Keratinocyte (primary cell): ENCODE results near the gene EFCAB10. TPM values are rescaled to one million over a fixed set of nuclear protein-coding genes. Genes with fewer than 3 reads are reported as not detected.
"Not testable (repeated sequence)": the region's sequence is repeated elsewhere in the genome, so short reads cannot be mapped to it uniquely, and the experiment has no call there.

Experiments used
- DNase-seq: peaks from one replicate; pipeline ENCODE4 v3.0.0-alpha.2; 2011; ENCODE audit warnings: low read depth, missing footprints, low spot score
- FAIRE-seq: peaks from 2 replicates; lab custom pipeline; 2011; peaks lifted over from hg19 to GRCh38; lab: Jason Lieb, UNC
- H2AFZ ChIP-seq: 2 replicates; pipeline ENCODE4 v1.6.0; 2012; ENCODE audit warnings: low read length, control low read depth, inconsistent platforms; ENCODE audit not compliant: control insufficient read depth
- H3K27ac ChIP-seq: 2 replicates; pipeline ENCODE4 v1.5.1; 2011; ENCODE audit warnings: low read length; ENCODE audit not compliant: control insufficient read depth, insufficient read depth
- H3K27me3 ChIP-seq: 3 replicates; pipeline ENCODE4 v1.6.0; 2011; ENCODE audit warnings: low read length; ENCODE audit not compliant: control insufficient read depth, insufficient read depth; ENCODE audit errors: extremely low read depth
- H3K36me3 ChIP-seq, 2 experiments: 2 replicates in 1 of 2; 3 replicates in 1 of 2; pipeline ENCODE4 v1.5.1; 2011; ENCODE audit warnings: low read length in 2 of 2, mild to moderate bottlenecking in 1 of 2; ENCODE audit not compliant: control insufficient read depth in 2 of 2, insufficient read depth in 2 of 2; ENCODE audit errors: extremely low read depth in 1 of 2
- H3K4me1 ChIP-seq: 3 replicates; pipeline ENCODE4 v1.5.1; 2011; ENCODE audit warnings: low read length; ENCODE audit not compliant: control insufficient read depth, insufficient read depth; ENCODE audit errors: extremely low read depth
- H3K4me2 ChIP-seq: 3 replicates; pipeline ENCODE4 v1.6.0; 2011; ENCODE audit warnings: low read depth, low read length; ENCODE audit not compliant: control insufficient read depth, insufficient read depth; ENCODE audit errors: extremely low read depth
- H3K4me3 ChIP-seq, 3 experiments: fragments of 200-600 bp in 1 of 3; sonication (generic) in 1 of 3; 2 replicates in 2 of 3; 3 replicates in 1 of 3; pipeline ENCODE4 v1.5.1; 2011 to 2016; ENCODE audit warnings: low read length in 3 of 3, mild to moderate bottlenecking in 3 of 3, control low read depth in 2 of 3, inconsistent platforms in 1 of 3, low read depth in 1 of 3, mixed read lengths in 1 of 3, mixed run types in 1 of 3, moderate library complexity in 1 of 3; ENCODE audit not compliant: control insufficient read depth in 2 of 3, insufficient read depth in 2 of 3; ENCODE audit errors: extremely low read depth in 1 of 3
- H3K79me2 ChIP-seq: 2 replicates; pipeline ENCODE4 v1.6.0; 2012; ENCODE audit warnings: low read length; ENCODE audit not compliant: control insufficient read depth, insufficient read depth
- H3K9ac ChIP-seq: 3 replicates; pipeline ENCODE4 v1.6.0; 2011; ENCODE audit warnings: low read length; ENCODE audit not compliant: control insufficient read depth, insufficient read depth; ENCODE audit errors: extremely low read depth
- H3K9me1 ChIP-seq: 3 replicates; pipeline ENCODE4 v1.6.0; 2011; ENCODE audit warnings: low read length; ENCODE audit not compliant: control insufficient read depth, insufficient read depth; ENCODE audit errors: extremely low read depth
- H3K9me3 ChIP-seq: 2 replicates; pipeline ENCODE4 v1.5.1; 2012; ENCODE audit warnings: low read depth, low read length; ENCODE audit not compliant: control insufficient read depth
- H4K20me1 ChIP-seq: 3 replicates; pipeline ENCODE4 v1.6.0; 2011; ENCODE audit warnings: low read length; ENCODE audit not compliant: control insufficient read depth, insufficient read depth; ENCODE audit errors: extremely low read depth
- CTCF ChIP-seq, 3 experiments: IDR thresholded peaks in 1 of 3; conservative IDR thresholded peaks in 1 of 3; optimal IDR thresholded peaks in 1 of 3; 2 replicates in 2 of 3; 3 replicates in 1 of 3; pipeline versions ENCODE3 to v1.5.1; 2011; ENCODE audit warnings: low read length in 3 of 3, mild to moderate bottlenecking in 3 of 3, moderate library complexity in 2 of 3, control low read depth in 1 of 3, inconsistent platforms in 1 of 3; ENCODE audit not compliant: insufficient read depth in 2 of 3; ENCODE audit errors: extremely low read depth in 1 of 3
- EZH2 ChIP-seq: IDR thresholded peaks from one replicate; pipeline ENCODE4 v1.6.1; 2012; ENCODE audit warnings: inconsistent platforms, mild to moderate bottlenecking, low read length, moderate library complexity
- dilution Hi-C: fragments of 300-500 bp; cut with MboI; formaldehyde crosslinking; loops from one replicate; pipeline ENCODE4 v1.7.0; 2020; ENCODE audit warnings: low sequenced_read_pairs; ENCODE audit not compliant: extremely low pct_ligation_motif_present
- polyA plus RNA-seq, 5 experiments: library from polyadenylated mRNA; depleted of rRNA in 3 of 5; stranded (reverse) in 3 of 5; stranded (forward) in 1 of 5; unstranded in 1 of 5; fragments of >200 nt; gene quantifications; 1 replicate in 1 of 5; 2 replicates in 3 of 5; 3 replicates in 1 of 5; pipeline versions ENCODE4 v1.2.1 to v1.2.3, GENCODE V29; 2011 to 2012; ENCODE audit warnings: missing spikeins in 2 of 5, low read depth in 1 of 5, low replicate concordance in 1 of 5

The EFCAB10 gene
- polyA plus RNA-seq, 1 donor (not counting 4 experiments of a cell fraction or from before 2014, with no cell fraction given), result not detected

- peaks cover 10% of the 10 kb centered on the region for H3K4me1 ChIP-seq
- no peak overlapping the region for H3K4me2 ChIP-seq
- H3K4me3 ChIP-seq, result no peak overlapping the region
- no peak overlapping the region for H2AFZ ChIP-seq
- peaks cover 15% of the 10 kb centered on the region for H3K79me2 ChIP-seq
- dilution Hi-C loops, result no loop called here
- no peak overlapping the region for H3K27ac ChIP-seq
- H3K9ac ChIP-seq, result no peak overlapping the region
- no peaks in the 10 kb centered on the region for H3K36me3 ChIP-seq
- no peak for FAIRE-seq
- TF ChIP-seq CTCF (optimal IDR thresholded peaks at IDR 0.05 in 1 of 3, IDR thresholded peaks at IDR 0.05 in 1 of 3, conservative IDR thresholded peaks at IDR 0.05 in 1 of 3; ENCODE audit: extremely low read depth in 1 of 3, insufficient read depth in 2 of 3, low read length in 3 of 3), result no peak
- no peak for TF ChIP-seq EZH2
- no peaks in the 10 kb centered on the region for H3K9me1 ChIP-seq
- H3K27me3 ChIP-seq, result no peaks in the 10 kb centered on the region
- H3K9me3 ChIP-seq, result no peaks in the 10 kb centered on the region
- DNase-seq, result no peak
- H4K20me1 ChIP-seq, result no peaks in the 10 kb centered on the region
Observed at GRCh38 chr7:105524840-105525239, 56.5 kb downstream of the EFCAB10 start.

GRCh38 chr7:105524423-105524822, 56.9 kb downstream of the EFCAB10 start:
- H3K27ac ChIP-seq, DNase-seq, H3K9ac ChIP-seq, FAIRE-seq, H3K4me1 ChIP-seq, H2AFZ ChIP-seq, H3K4me3 ChIP-seq, dilution Hi-C loops, H4K20me1 ChIP-seq, H3K27me3 ChIP-seq, H3K9me3 ChIP-seq, H3K4me2 ChIP-seq, H3K36me3 ChIP-seq, H3K9me1 ChIP-seq: not testable (repeated sequence)
- peaks cover 19% of the 10 kb centered on the region for H3K79me2 ChIP-seq
